Fibroblast of lung (primary cell): ENCODE measurements around the gene PRRT2.

Experiments used
- CTCF ChIP-seq, 2 donors: IDR thresholded peaks in 1 of 2; conservative IDR thresholded peaks in 1 of 2; 1 replicate in 1 of 2; 2 replicates in 1 of 2; pipeline ENCODE4 v1.5.1; 2011 to 2012; ENCODE audit warnings: low read length in 2 of 2, control low read depth in 1 of 2, inconsistent platforms in 1 of 2, low read depth in 1 of 2, mild to moderate bottlenecking in 1 of 2
- EZH2 ChIP-seq: IDR thresholded peaks from 2 replicates; pipeline ENCODE4 v1.5.1; 2012; ENCODE audit warnings: low read length, control low read depth, mild to moderate bottlenecking; ENCODE audit errors: missing control alignments

GRCh38 chr16:29843931-29844330 lies 31.9 kb downstream of the PRRT2 start:
- TF ChIP-seq CTCF (conservative IDR thresholded peaks at IDR 0.05 in 1 of 2, IDR thresholded peaks at IDR 0.05 in 1 of 2; ENCODE audit: low read depth in 1 of 2, low read length in 2 of 2): no peak
- no peak for TF ChIP-seq EZH2
